GM18507 (cell line): ENCODE data around the gene DSCAM.

Experiments used
- DNase-seq: peaks from one replicate; pipeline ENCODE4 v3.0.0; 2011; ENCODE audit warnings: low read depth; ENCODE audit not compliant: insufficient read length; ENCODE audit errors: extremely low spot score
- FAIRE-seq: peaks from 2 replicates; lab custom pipeline; 2011; peaks lifted over from hg19 to GRCh38; lab: Jason Lieb, UNC

DSCAM gene

DNA sequence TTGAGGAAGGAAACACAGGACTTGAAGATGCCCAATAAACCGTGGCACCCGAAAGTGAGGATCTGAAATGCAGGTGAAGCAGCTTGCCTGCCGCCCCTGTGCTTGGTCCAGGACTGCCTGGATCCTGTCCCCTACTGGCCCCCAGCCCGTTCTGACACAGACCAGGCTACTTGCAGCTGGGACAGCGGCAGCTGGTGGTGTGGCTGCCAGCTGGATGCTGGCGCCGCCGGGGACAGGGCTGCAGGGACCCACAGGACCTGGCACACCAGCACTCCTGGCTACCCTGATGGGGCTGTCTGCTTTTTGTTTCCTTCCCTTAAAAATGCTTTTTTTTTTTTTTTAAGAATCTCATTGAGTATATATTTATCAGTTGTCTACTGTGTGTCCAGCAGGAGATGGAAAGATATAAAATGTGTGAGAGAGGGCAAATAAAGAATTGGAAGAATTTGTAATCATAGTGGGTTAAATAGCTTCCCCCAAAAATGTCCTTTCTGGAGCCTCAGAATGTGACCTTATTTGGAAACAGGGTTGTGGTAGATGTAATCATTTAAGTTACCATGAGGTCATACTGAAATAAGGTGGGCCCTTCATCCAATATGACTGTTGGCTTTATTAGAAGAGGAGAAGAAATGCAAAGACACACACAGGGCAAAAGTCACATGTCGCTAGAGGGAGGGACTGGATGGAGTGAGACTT is 165.6 kb downstream of the DSCAM start:
- DNase-seq (no peak), FAIRE-seq (no peak)

DNA sequence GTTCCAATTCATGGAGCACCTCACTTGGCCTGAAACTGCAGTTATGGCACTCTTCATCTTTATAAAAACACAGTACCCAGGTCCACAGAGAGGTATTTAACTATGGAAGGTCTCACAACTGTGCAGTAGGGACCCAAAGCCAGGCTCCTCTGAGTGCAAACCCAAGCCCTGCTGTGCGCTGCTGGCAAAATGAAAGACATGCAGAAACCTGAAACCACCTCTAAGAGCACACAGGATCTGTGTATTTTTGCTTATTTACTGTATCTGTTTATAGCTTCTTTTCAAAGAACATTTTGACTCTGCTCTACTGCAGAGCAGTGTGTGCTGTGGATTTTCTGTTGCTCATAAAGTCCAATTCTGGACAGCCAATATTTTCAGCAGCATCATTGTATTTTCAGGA is 166.6 kb downstream of the DSCAM start:
- FAIRE-seq = no peak
- no peak for DNase-seq

DNA sequence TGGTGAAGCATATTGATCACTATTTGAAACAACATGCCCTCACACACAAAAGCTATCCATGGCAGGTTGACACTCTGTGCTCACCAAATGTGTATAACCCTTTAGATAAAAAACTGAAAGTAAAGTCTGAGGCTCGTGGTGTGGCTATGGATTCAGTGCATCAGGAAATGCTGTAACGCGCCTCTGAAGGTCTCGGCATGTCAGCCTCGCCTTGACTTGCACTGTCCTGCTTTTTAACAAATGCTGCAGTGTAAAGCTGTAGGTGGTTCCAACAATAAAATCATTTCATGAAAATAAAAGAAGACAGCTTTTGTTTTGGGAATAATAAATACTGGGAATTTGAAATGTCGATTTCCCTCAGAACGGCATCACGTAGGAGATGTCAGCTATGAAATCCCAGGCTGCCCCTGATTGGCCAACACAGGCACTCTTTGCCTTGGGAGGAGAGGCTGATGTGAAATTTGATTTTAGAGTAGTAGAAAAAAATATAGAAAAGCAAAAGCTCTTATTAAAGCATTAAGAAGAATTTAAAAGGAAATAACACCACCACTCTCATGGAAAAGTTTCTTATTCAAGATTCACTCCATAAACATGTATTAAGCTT is 168.2 kb downstream of the DSCAM start:
- no peak for FAIRE-seq
- DNase-seq = no peak

DNA sequence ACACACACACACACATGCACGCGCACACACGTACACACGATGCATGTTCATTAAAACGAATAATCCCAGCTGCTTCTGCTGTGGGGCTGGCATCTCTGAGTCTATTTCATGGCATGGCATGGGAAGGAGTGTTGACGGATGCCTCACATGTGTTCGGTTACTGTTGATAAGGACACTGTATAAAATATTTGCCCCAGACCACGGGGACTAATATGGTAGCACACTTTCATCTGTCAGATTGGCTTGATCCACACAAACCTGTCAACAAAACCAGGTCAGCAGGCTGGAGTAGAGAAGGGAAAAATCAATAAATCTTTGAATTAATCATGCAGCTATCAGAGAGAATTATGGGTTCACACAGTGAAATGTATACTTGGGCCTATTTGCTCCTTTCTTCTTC is 171.9 kb downstream of the DSCAM start:
- DNase-seq (no peak), FAIRE-seq (no peak)

DNA sequence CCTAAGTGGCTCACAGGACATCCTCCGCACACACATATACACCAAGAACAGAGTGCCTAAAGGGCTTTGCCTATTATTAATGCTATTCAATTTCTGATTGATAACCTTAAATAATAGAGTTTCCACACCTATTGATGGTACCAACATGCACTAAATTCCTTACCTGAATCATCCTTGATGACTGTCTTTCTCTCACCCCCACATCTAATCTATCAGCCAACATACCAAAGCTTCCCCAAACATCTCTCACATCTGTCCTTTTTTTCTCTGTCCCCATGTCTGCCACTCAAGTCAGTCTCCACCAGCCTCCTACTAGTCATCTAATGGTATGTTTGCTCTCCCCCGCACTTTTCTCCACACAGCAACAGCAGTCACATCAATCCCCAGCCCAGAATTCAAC is 174.4 kb downstream of the DSCAM start:
- DNase-seq (no peak), FAIRE-seq (no peak)

DNA sequence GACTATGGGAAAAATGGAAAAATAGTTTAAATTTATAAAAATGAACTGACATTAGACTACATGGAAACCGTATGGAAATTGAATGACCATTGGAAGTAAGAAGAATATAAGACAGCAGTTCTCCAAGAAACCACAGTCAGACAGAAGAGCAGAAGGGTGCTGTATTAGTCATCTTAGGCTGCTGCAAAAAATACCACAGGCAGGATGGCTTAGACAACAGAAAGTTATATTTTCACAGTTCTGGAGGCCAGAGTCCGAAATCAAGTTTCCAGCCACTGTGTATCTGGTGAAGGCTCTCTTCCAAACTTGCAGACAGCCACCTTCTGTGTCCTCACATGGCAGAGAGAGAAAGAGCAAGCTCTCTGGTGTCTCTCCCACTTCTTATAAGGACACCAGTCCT is 175.2 kb downstream of the DSCAM start:
- FAIRE-seq = no peak

DNA sequence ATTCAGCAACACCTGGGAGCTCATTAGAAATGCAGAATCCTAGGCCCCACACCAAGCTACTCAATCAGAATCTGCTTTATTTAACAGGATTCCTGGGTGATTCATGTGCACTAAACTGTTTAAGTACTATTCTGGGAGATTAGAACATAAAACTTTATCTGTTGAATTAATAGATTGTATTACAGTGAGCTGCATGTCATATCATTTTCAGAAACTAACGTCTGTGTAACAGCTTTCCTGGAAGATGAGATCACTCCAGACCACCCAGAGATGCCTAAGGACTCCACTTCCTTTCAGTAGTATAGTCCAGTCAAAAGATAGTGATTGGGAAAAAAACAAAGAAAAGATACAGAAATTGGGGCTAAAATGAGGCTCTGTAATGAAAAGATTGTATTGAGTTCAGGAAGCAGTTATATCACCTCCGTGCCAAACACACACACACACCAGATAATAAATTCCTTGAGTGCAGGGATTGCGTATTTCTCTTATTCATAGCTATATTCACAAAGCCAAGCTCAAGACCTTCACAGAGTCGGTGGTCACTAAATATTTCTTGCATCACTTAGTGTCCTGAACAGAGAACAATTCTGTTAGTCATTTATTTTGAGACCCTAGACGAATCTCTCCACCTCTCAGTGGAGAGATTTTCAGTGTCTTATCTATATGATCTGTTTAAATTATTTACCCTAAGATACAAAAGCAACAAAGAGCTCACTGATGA is 178.2 kb downstream of the DSCAM start:
- FAIRE-seq = no peak
- no peak for DNase-seq

More for the DNA sequence above, 175.2 kb downstream of the DSCAM start:
- DNase-seq = no peak

DNA sequence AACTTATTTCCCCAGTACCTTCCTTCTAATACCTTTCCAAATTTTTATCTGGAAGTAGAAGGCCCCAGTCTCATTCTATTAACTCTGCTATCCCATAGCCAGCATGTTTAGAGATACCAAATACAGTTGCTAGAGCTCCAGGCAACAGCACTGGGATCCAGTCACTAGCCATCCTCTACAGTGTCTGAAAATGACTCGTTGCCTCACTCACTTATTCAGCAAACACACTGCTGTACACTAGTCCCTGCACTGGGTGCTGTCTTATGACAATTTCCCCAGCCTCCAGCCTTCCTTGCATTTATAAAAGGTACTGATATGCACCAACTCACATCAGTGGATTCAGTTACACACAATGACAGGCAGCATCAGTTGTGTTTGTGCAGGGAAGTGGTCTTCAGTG is 179.0 kb downstream of the DSCAM start:
- DNase-seq (no peak), FAIRE-seq (no peak)

DNA sequence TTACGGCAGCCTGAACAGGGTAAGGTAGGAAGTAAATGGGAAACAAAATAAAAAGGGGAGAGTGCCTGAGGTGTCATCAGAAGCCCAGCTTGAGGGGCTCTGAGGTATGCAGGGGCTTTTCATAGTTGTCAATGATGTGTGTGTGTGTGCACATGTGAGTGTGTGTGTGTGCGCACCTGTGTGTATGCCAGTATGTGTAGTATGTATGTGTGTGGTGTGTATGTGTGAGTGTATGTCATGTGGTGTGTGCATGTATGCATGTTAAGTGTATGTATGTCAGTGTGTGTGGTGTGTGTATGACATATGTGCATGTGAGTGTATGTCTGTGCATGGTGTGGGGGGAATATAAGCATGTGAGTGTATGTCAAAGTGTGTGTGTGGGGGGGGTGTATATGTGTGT is 184.1 kb downstream of the DSCAM start:
- no peak for DNase-seq
- FAIRE-seq = no peak

DNA sequence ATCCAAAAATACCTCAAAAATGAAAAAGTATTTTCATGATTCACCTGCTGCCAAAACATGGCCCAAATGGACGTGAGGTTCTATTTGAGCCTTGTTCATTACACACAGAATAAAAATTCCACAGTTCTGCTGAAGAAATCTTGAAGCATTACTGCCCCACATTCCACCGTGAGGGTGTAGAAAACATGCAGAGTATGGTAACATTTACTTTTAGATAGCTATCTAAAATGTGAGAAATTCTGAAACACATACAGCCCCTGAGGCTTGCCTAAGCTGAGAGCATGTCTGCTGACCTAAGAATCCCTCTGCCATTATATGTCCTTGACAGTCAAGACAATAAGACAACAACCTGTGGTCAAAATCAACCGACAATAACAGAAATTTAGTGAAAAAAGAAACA is 186.5 kb downstream of the DSCAM start:
- DNase-seq = no peak

DNA sequence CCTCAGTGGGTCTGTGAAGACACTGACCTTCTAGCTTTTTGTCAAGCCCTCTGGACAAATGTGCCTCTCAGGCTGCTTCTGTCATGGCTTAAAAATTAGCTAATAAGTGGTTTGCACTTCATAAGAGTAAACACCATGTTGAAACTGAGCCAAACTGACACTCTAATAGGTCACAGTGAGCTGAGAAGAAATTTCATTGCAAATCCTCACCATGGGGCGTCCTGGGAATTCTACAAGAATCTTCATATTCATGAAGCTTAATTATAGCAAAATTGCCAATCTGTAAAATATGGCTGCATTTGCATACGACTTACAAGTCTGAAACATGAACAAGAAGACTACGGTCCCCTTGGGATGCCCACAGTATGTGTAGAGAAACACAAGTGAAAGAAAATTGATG is 188.6 kb downstream of the DSCAM start:
- FAIRE-seq (no peak), DNase-seq (no peak)

More for the DNA sequence above, 186.5 kb downstream of the DSCAM start:
- no peak for FAIRE-seq

DNA sequence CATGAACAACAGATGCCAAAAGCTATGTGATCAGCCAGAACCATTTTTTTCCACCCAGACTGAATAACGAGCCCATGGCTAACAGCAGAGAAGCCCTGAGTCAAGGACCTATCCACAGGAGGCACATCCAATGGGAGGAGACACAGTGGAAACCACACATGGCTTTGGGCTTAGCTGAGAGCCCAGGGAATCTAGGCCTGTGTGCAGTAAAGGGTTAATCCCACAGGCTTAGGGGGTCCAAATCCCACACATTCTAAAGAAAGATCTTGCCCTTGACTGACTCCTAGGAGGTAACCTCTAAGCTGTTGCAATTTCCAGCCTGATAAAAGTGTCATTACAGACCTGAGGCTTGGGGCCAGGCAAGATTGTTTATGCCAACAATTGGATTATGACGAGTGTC is 194.5 kb downstream of the DSCAM start:
- DNase-seq (no peak), FAIRE-seq (no peak)

DNA sequence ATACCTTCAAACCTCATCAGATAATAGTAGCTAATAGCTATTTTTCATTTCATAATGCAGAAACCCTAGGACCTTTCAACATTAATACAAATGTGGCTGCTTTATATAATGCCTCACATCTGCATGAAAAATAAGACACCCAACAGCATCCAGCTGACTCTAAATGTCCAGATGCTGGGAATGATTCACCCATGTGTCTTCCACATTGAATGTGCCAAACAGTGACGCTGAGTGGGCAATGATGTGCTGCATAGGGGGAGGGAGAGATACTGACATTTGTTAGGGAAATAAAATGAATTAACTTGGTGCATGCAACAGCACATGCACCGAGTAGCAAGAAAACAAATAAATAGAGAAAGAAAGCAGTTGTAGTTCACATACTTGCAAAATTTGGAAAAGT is 199.3 kb downstream of the DSCAM start:
- FAIRE-seq = no peak
- DNase-seq = no peak

DNA sequence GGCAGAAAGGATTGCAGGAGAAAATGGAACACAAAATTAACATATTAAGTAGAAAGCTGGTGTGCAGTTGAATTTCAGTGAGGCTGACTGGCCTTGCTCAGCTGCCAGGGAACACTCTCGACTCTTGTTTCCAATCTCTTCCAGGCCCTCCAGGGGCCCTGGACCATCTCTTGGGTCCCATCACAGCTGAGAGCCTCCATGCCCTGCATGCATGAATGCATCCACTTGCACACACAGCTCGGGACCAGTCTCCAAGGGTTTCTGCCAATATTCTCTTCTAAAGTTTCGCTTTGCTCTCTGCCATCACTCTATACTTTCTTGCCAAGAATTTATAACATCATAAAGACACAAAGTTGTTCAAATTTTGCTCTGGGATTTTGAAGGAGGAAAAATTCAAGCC is 200.3 kb downstream of the DSCAM start:
- DNase-seq = no peak
- FAIRE-seq = no peak

DNA sequence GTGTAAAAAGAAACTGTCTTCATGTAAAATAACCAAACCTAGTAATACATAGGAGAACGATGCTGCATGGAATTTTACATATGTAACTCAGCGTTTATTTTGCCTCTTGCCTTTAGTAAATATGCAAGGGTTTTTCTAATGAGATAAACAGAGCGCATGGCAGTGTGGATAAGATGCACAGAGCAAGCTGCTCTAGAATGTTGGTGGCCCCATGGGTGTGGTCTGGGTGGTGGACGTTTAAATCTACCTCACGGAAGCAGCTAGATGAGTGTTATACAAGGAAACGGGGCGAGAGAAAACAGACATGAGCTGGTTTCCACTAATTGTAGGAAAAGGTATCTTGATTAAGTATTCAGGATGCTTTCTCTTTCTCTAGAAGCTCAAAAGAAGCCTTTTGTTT is 205.9 kb downstream of the DSCAM start:
- no peak for FAIRE-seq
- no peak for DNase-seq

DNA sequence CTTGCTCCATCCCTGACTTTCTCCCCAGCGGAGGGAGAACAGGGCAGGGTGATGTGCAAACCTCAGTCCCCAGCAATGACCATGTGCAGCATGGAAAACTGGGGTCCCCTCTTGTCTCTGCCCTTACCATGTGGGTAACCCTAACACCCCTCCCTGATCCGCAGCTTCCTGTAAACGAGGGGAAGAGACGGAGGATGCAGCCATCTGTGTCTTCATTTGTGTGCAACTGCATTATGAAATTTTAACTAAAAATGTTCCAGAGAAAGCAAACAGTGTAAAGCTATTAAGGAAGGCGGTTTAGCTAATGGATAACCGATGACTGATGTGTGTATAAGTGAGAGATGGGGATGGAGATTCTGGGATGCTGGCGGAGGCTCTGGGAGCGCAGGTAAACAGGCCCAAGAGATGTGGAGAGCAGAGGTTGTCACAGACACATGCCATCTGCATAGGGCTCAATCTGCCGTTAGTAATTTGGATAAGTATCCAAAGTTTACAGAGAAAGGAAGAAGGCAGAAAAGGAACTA is 206.6 kb downstream of the DSCAM start:
- FAIRE-seq (no peak), DNase-seq (no peak)

DNA sequence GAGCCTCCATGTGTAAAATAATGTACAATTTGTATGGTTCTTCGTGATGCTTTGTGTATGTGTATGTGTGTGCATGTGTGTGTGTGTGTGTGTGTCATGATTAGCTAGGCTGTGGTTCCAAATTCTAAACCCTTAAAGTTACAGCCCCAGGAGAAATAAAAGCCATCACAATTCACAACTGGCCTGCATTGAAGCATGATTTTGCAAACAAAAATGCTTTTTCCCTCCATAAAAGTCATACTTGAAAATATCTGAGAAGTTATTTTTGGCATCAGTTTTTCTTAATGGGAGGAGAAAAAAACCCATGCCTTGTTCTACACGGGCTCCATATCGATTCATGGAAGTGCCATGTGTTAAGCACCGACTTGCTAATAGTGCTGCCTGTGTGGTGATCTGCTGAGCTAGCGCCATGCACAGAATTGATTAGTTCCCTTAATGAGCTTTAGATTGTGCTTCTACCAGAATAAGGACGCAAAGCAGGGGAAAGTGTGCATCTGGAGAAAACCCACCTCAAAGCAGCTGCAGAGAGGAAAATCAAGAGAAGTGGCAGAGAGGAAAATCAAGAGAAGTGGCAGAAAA is 207.3 kb downstream of the DSCAM start:
- no peak for DNase-seq

DNA sequence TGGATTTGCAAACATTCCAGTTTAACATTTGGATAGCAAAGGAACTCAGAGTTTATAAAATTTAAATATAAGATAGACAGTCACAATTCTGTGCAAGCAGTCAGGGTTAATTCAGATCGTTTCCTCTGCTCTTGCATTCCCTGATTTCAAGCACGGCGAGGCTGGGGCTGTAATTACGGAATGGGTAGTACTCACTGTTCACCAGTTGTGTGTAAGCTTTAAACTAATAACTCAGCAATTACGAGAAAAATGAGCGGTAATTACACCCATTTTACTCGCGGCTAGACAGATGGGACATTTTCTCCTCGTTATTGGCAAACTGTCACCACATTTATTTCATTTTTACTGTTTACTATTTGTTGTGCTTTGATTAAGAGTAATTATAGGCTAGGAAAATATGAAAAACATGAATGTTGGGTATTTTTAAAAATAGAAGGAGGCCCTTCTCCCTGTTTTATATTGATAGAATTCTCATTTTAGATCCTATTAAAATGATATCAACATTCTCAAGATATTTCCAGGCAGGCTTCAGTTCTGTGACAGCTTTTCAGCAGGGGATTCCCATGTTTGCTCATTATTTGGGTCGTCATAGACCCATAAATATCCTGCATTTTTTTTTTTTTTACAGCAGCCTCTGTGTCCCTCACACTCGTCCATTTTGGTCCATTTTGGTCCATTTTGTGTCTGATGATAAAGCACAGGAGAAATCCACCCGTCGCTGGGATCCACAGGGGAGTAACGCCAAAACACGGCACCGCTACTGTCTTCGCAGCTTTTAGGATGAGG is 208.3 kb downstream of the DSCAM start:
- DNase-seq = no peak
- no peak for FAIRE-seq

More for the DNA sequence above, 207.3 kb downstream of the DSCAM start:
- no peak for FAIRE-seq

DNA sequence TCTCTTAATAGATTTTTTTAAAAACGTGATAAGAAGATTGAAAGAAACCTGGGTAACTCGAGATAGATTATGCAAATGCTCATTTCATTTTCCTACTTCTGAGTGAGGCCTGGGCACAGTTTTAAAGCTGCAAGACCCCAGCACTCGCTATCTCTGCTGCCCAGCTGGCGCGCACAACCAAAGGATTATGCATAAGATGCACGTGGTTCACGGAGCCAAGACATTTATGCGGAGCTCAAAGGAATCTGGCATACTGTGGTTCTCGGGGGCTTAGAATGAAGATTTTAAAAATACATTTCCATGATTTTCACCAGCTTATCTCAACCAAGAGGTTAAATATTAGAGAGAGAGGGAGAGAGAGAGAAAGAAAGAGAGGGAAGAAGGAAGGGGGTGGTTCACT is 210.9 kb downstream of the DSCAM start:
- DNase-seq = no peak
- FAIRE-seq = no peak

DNA sequence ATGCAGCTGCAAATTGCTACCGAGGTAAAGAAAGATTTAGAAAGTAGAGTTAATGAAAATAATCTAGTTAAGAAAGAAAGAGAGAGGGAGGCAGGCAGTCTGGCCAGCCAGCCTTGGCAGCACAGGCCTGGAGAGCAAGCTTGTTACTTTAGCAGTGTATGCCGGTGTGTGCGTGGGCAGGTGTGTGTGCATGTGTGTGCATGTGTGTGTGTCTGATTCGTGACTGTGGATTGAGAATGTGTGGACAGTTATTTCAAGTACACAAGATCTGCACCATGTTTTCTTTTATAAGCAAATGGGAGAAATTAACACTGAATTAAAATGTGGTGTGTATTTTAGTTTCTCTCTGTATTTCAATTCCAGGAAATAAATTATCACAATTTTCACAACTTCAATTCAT is 211.6 kb downstream of the DSCAM start:
- no peak for FAIRE-seq
- DNase-seq = no peak
